ENCODE data around the gene SNTG2.

GRCh38 chr2:1183300-1183699 lies 232.7 kb downstream of the SNTG2 start:
- TF ChIP-seq POLR2A (IDR thresholded peaks at IDR 0.05) (no peak), CTCF (IDR thresholded peaks at IDR 0.05) (no peak)
